H1 (cell line): ENCODE measurements around the gene NUDT7. TPM values are rescaled to one million over a fixed set of nuclear protein-coding genes. Genes with fewer than 3 reads are reported as not detected.
A peak's percentile ranks its signal among the peaks of the same experiment; 100 is the strongest.

Experiments used
- CREB1 ChIP-seq: IDR thresholded peaks from 2 replicates; pipeline ENCODE4 v1.6.1; 2012; ENCODE audit warnings: inconsistent platforms
- CTBP2 ChIP-seq: IDR thresholded peaks from 2 replicates; pipeline ENCODE4 v1.7.0; 2011; ENCODE audit warnings: borderline replicate concordance, mild to moderate bottlenecking, moderate library complexity, mixed read lengths, low read length; ENCODE audit not compliant: insufficient read depth, insufficient read length
- E2F6 ChIP-seq: IDR thresholded peaks from 2 replicates; pipeline ENCODE4 v1.6.1; 2012; ENCODE audit warnings: inconsistent platforms
- EGR1 ChIP-seq: IDR thresholded peaks from 2 replicates; pipeline ENCODE4 v1.6.1; 2011; ENCODE audit warnings: low read depth, low read length, borderline replicate concordance
- RXRA ChIP-seq: IDR thresholded peaks from 2 replicates; pipeline ENCODE4 v1.6.1; 2011; ENCODE audit warnings: low read depth, mild to moderate bottlenecking, low read length, moderate library complexity; ENCODE audit not compliant: insufficient read depth
- SP2 ChIP-seq: IDR thresholded peaks from 2 replicates; pipeline ENCODE4 v1.6.1; 2012; ENCODE audit warnings: mild to moderate bottlenecking, low read length, inconsistent platforms
- polyA plus RNA-seq, 7 experiments: library from polyadenylated mRNA; depleted of rRNA in 3 of 7; stranded (reverse) in 5 of 7; unstranded in 2 of 7; fragments of >200 nt in 5 of 7; fragments of 200-250 nt in 2 of 7; gene quantifications; 1 replicate in 5 of 7; 2 replicates in 1 of 7; 4 replicates in 1 of 7; pipeline versions ENCODE4 v1.2.1 to v1.2.3, GENCODE V29; 2011 to 2013; ENCODE audit warnings: missing spikeins in 2 of 7, mixed read lengths in 2 of 7
- total RNA-seq: library from RNA; stranded (reverse); fragmentation: NEBNext Ultra II Directional; extraction: Animal tissue kit (Norgen Biotek cat#: 25700); gene quantifications from 2 replicates; pipeline ENCODE4 v1.2.1, GENCODE V29; 2021
- TF ChIP-seq, protein P1 (sequence below): IDR thresholded peaks from 2 replicates; pipeline ENCODE4 v1.6.1; 2012; ENCODE audit warnings: low read length, inconsistent platforms
- TF ChIP-seq, protein P2 (sequence below): IDR thresholded peaks from 2 replicates; pipeline ENCODE4 v1.6.1; 2011; ENCODE audit warnings: low read depth, mild to moderate bottlenecking, low read length; ENCODE audit not compliant: insufficient read depth
- TF ChIP-seq, protein P3 (sequence below): IDR thresholded peaks from 2 replicates; pipeline ENCODE4 v1.6.1; 2012; ENCODE audit warnings: inconsistent platforms

Gene NUDT7
- total and polyA plus RNA-seq, 2 of the 8 experiments (the other 6 are each of a cell fraction or from before 2014, with no cell fraction given): 8.8 to 19.7 TPM

GRCh38 chr16:77788181-77789084 is 66.1 kb downstream of the NUDT7 start, which contains the start of gene VAT1L (continued):
- TF ChIP-seq RXRA (no peak), CTBP2 (no peak), EGR1 (no peak), E2F6 (peak; percentile 23; the same call in 1 of the 2 replicates), CREB1 (no peak), SP2 (no peak)
- TF ChIP-seq, protein P1, sequence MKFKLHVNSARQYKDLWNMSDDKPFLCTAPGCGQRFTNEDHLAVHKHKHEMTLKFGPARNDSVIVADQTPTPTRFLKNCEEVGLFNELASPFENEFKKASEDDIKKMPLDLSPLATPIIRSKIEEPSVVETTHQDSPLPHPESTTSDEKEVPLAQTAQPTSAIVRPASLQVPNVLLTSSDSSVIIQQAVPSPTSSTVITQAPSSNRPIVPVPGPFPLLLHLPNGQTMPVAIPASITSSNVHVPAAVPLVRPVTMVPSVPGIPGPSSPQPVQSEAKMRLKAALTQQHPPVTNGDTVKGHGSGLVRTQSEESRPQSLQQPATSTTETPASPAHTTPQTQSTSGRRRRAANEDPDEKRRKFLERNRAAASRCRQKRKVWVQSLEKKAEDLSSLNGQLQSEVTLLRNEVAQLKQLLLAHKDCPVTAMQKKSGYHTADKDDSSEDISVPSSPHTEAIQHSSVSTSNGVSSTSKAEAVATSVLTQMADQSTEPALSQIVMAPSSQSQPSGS: no peak
- TF ChIP-seq, protein P2, sequence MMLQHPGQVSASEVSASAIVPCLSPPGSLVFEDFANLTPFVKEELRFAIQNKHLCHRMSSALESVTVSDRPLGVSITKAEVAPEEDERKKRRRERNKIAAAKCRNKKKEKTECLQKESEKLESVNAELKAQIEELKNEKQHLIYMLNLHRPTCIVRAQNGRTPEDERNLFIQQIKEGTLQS: no peak
- TF ChIP-seq, protein P3, sequence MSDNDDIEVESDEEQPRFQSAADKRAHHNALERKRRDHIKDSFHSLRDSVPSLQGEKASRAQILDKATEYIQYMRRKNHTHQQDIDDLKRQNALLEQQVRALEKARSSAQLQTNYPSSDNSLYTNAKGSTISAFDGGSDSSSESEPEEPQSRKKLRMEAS: no peak; the same call in 1 of the 2 replicates
